NK-92 (cell line): Measurements from ENCODE around the gene MACO1.
"Not testable (repeated sequence)": the region's sequence is repeated elsewhere in the genome, so short reads cannot be mapped to it uniquely, and the experiment has no call there.

Experiments
- DNase-seq: peaks from one replicate; lab custom pipeline; 2025; ENCODE audit not compliant: unreplicated experiment; lab: John Stamatoyannopoulos, UW

Gene MACO1

GRCh38 chr1:25458541-25459298 lies 28.0 kb downstream of the MACO1 start:
- DNase-seq, result no peak

GRCh38 chr1:25460020-25460419 lies 29.3 kb downstream of the MACO1 start:
- DNase-seq, result no peak

- not testable (repeated sequence) for DNase-seq
Observed at GRCh38 chr1:25460816-25461215, 30.1 kb downstream of the MACO1 start.

GRCh38 chr1:25461849-25462248 lies 31.2 kb downstream of the MACO1 start:
- no peak for DNase-seq

- DNase-seq, result no peak
Observed at GRCh38 chr1:25462732-25463131, 32.0 kb downstream of the MACO1 start.

- no peak for DNase-seq
Observed at GRCh38 chr1:25467193-25467592, 36.5 kb downstream of the MACO1 start.

- DNase-seq, result no peak
Observed at GRCh38 chr1:25467616-25468015, 36.9 kb downstream of the MACO1 start.

GRCh38 chr1:25468033-25468432 lies 37.3 kb downstream of the MACO1 start:
- no peak for DNase-seq

GRCh38 chr1:25469177-25469576 lies 38.5 kb downstream of the MACO1 start:
- DNase-seq, result no peak

GRCh38 chr1:25472471-25472870 lies 41.8 kb downstream of the MACO1 start:
- no peak for DNase-seq

GRCh38 chr1:25473653-25474225 lies 43.0 kb downstream of the MACO1 start:
- no peak for DNase-seq

- DNase-seq, result no peak
Observed at GRCh38 chr1:25474439-25475047, 43.8 kb downstream of the MACO1 start.

- no peak for DNase-seq
Observed at GRCh38 chr1:25476186-25477097, 45.7 kb downstream of the MACO1 start.

GRCh38 chr1:25477448-25478034 lies 46.8 kb downstream of the MACO1 start:
- DNase-seq, result no peak

GRCh38 chr1:25478633-25479032 lies 47.9 kb downstream of the MACO1 start:
- DNase-seq, result no peak

- no peak for DNase-seq
Observed at GRCh38 chr1:25481625-25482024, 50.9 kb downstream of the MACO1 start.

GRCh38 chr1:25482211-25482610 lies 51.5 kb downstream of the MACO1 start:
- DNase-seq, result no peak

GRCh38 chr1:25484096-25484495 lies 53.4 kb downstream of the MACO1 start:
- no peak for DNase-seq

- DNase-seq, result no peak
Observed at GRCh38 chr1:25484533-25484932, 53.8 kb downstream of the MACO1 start.

- no peak for DNase-seq
Observed at GRCh38 chr1:25485536-25486411, 55.1 kb downstream of the MACO1 start.
